ENCODE data around the gene DRC7. TPM values are rescaled to one million over a fixed set of nuclear protein-coding genes. Genes with fewer than 3 reads are reported as not detected.

Gene DRC7
- total and polyA plus RNA-seq, 12 donors, result 0.09 TPM; not detected in 11

GRCh38 chr16:57648581-57649442, 45.8 kb upstream of the DRC7 start:
- intact Hi-C loops (cut with DNase I), result loop anchor here (2.0 to 5.0 kb wide), 5 partner anchors 47 to 72 kb away; no protein-coding TSS in a partner anchor
- DNase-seq, result peak; percentile 73 to 79
- peak overlapping the region; percentile 78 to 93 (median 86) for H3K27ac ChIP-seq

GRCh38 chr16:57649443-57649751, 45.2 kb upstream of the DRC7 start:
- Histone ChIP-seq H3K4me3 (no peak overlapping the region), H3K27ac (peak overlapping the region in 1 of 10 donors; percentile 80), H3K4me1 (peaks cover 9 to 56% (median 38%) of the 10 kb centered on the region in 9 donors), H3K9me3 (no peaks in the 10 kb centered on the region), H3K27me3 (peaks cover 0 to 14% (median 0%) of the 10 kb centered on the region in 7 donors), H3K36me3 (peaks cover 0 to 32% (median 0%) of the 10 kb centered on the region in 9 donors)
- TF ChIP-seq CTCF (IDR thresholded peaks at IDR 0.05), result no peak
- DNase-seq (no peak), ATAC-seq (no peak)
- 70 to 75% methylated on average over 6 of the region's 6 CpGs for WGBS, 2 donors
- intact Hi-C loops (cut with DNase I), result loop anchor here (2.0 to 5.0 kb wide), 5 partner anchors 47 to 71 kb away; no protein-coding TSS in a partner anchor

More at GRCh38 chr16:57648581-57649442, 45.8 kb upstream of the DRC7 start:
- Histone ChIP-seq H3K36me3 (peaks cover 0 to 32% (median 0%) of the 10 kb centered on the region in 9 donors), H3K27me3 (peaks cover 0 to 14% (median 0%) of the 10 kb centered on the region in 7 donors), H3K9me3 (no peaks in the 10 kb centered on the region), H3K4me3 (peak overlapping the region in 1 of 10 donors; percentile 4), H3K4me1 (peaks cover 9 to 58% (median 39%) of the 10 kb centered on the region in 9 donors)
- WGBS, 2 donors, result 42 to 45% methylated on average over 18 of the region's 18 CpGs
- TF ChIP-seq CTCF (IDR thresholded peaks at IDR 0.05), result peak; percentile 99 to 100 (median 100)
- ATAC-seq, result peak; percentile 32 to 50 (median 45)

- Histone ChIP-seq H3K4me1 (peaks cover 9 to 52% (median 38%) of the 10 kb centered on the region in 9 donors), H3K9me3 (no peaks in the 10 kb centered on the region), H3K4me3 (no peak overlapping the region), H3K27me3 (peaks cover 0 to 14% (median 0%) of the 10 kb centered on the region in 7 donors), H3K27ac (no peak overlapping the region), H3K36me3 (peaks cover 0 to 35% (median 0%) of the 10 kb centered on the region in 9 donors)
- whole genome bisulfite sequencing, 2 donors, result 87 to 88% methylated on average over 7 of the region's 7 CpGs
- DNase-seq (no peak), ATAC-seq (no peak)
- TF ChIP-seq CTCF (IDR thresholded peaks at IDR 0.05), result no peak
- intact Hi-C loops (cut with DNase I), result loop anchor here (2.0 to 10.0 kb wide), 7 partner anchors 48 to 72 kb away; no protein-coding TSS in a partner anchor
Observed at GRCh38 chr16:57649846-57650245, 44.8 kb upstream of the DRC7 start.
